Right cardiac atrium (tissue), 5 donors: ENCODE data around the gene CCDC157. TPM values are rescaled to one million over a fixed set of nuclear protein-coding genes. Genes with fewer than 3 reads are reported as not detected.
"Not testable (repeated sequence)": the region's sequence is repeated elsewhere in the genome, so short reads cannot be mapped to it uniquely, and the experiment has no call there.

Experiments used
- ATAC-seq, 2 donors: fragments of 200-7000 bp; cut with Tn5 transposase; one replicate each; pipeline versions ENCODE4 v1.8.0 to v1.9.1; 2020; ENCODE audit warnings: moderate library complexity in 2 of 2, mild to moderate bottlenecking in 1 of 2
- DNase-seq, 3 donors: peaks; one replicate each; pipeline ENCODE4 v3.0.0-alpha.2; 2020
- H3K27ac ChIP-seq: one replicate; pipeline ENCODE4 v1.5.1; 2013; ENCODE audit warnings: mild to moderate bottlenecking, low read length, control low read depth, moderate library complexity
- H3K27me3 ChIP-seq: one replicate; pipeline ENCODE4 v1.6.1; 2013; ENCODE audit not compliant: control insufficient read depth, insufficient read depth
- H3K4me1 ChIP-seq: one replicate; pipeline ENCODE4 v1.6.1; 2013; ENCODE audit warnings: low read length; ENCODE audit not compliant: control insufficient read depth, insufficient read depth
- H3K4me3 ChIP-seq: one replicate; pipeline ENCODE4 v1.5.1; 2013; ENCODE audit warnings: low read length, control low read depth
- H3K9me3 ChIP-seq: one replicate; pipeline ENCODE4 v1.6.1; 2013; ENCODE audit warnings: low read length; ENCODE audit not compliant: control insufficient read depth
- WGBS: extraction: QIAGEN DNeasy Blood & Tissue Kit; methylation state at CpG from one replicate; pipeline ENCODE4 v1.1.7; 2013; 5-methylcytosine and 5-hydroxymethylcytosine counted together
- intact Hi-C, 4 donors: fragments of 100-400 bp; cut with DNase I; formaldehyde crosslinking; loops; one replicate each; pipeline versions ENCODE4 v1.11.0 to v1.14.0; 2022 to 2023
- polyA plus RNA-seq: library from polyadenylated mRNA; stranded (reverse); fragments of 200-250 nt; gene quantifications from one replicate; pipeline ENCODE4 v1.2.3, GENCODE V29; 2013
- total RNA-seq, 4 donors: library from RNA; stranded (reverse); fragmentation: NEBNext Ultra II Directional; extraction: Animal tissue kit (Norgen Biotek cat#: 25700); gene quantifications; one replicate each; pipeline ENCODE4 v1.2.1, GENCODE V29; 2021
- donor health status: healthy with polysubstance abuse.
- donor health status: DM: no; HTN: yes; CAD: no.
- donor health status: DM: no; HTN: no; CAD: no.
- donor health status: DM: no; HTN: yes; CAD: no; lungs with severe emphysema.
- donor health status: DM: yes; HTN: yes; CAD: no.

Gene CCDC157
- total and polyA plus RNA-seq, 5 donors = 0.47 to 2.1 (median 1.3) TPM

DNA sequence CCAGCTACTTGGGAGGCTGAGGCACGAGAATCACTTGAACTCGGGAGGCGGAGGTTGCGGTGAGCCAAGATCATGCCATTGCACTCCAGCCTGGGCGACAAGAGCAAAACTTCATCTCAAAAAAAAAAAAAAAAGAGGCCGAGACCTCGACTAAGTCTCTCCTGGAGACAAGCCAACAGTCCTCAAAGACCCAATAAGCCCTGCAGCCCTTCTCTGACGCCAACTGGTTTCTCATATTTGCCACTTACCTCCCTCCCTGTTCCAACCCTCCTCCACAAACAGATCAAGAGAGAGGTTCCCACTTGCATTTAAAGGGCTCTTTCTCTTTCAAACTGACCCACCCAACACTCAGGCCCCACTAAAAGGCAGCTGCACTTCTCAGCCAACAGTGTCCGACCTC lies 18.5 kb upstream of the CCDC157 start:
- H3K27me3 ChIP-seq, H3K4me1 ChIP-seq, H3K9me3 ChIP-seq, intact Hi-C loops, ATAC-seq, H3K4me3 ChIP-seq, H3K27ac ChIP-seq, DNase-seq: not testable (repeated sequence)
- WGBS = 77% methylated on average over 9 of the region's 9 CpGs

DNA sequence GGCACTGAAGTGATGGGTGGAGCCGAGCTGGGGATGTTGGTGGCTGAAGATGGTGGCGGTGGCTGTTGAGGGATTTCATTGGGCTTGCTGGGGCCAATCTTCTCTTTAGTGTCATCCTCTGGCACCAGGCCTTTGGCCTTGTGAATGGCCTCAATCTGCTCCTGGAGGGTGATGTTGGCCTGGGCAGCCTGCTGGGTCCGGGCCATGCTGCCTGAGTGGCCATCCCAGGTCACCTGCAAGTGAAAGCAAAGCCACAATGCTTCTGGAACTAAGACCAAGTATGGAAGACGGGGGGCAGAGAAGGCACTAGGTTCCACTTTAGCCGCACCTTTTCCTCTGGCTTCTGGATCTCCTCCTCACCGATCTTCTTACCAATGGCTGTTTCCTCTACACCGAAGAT lies 18.0 kb upstream of the CCDC157 start:
- 94% methylated on average over 7 of the region's 7 CpGs for WGBS
- Histone ChIP-seq H3K27ac (no peak overlapping the region), H3K4me3 (no peak overlapping the region), H3K27me3 (no peaks in the 10 kb centered on the region), H3K9me3 (no peaks in the 10 kb centered on the region), H3K4me1 (peaks cover 4% of the 10 kb centered on the region)
- intact Hi-C loops = no loop called here
- ATAC-seq (no peak), DNase-seq (no peak)

DNA sequence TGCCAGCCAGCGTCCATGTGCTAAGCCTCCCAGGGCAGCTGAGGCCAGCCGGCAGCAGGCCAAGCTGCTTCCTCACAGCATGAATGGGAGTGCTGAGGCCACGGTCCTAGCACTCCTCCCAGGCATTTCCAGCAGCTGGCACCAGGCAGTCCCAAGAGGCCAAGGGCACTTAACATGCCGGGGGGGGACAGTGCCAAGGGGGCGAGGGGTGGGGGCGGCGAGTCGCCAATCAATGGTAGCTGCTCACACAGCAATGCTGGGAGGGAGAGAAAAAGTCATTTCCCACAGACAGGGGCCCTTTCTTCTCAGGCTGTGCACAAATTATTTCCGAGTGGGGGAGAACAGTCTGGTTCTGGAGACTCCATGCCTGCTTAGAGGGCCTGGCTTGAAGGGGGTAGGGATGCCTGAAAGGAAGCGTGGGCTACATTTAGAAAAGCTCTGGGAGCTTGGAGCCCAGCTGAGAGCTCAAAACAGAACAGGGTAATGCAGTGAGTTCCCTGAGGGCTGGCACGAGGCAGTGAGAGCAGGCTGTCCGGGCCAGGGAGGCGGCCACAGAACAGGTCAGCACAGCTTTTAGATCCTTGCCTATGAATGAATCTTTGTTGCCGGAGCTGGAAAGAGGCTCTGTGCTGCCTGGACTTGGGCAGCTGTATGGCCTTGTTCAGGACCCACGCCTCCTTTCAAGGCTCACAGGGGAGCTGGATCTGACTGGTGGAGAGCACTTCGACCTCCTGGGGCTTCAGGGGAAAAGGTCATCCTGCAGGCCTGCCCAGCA lies 15.7 kb upstream of the CCDC157 start:
- peaks cover 4% of the 10 kb centered on the region for H3K4me1 ChIP-seq
- H3K27me3 ChIP-seq = no peaks in the 10 kb centered on the region
- ATAC-seq (peak; percentile 75 to 86), DNase-seq (peak; percentile 73 to 90 (median 88))
- 57% methylated on average over 16 of the region's 16 CpGs for WGBS
- intact Hi-C loops = no loop called here
- peak overlapping the region; percentile 60 for H3K27ac ChIP-seq
- H3K9me3 ChIP-seq = no peaks in the 10 kb centered on the region
- no peak overlapping the region for H3K4me3 ChIP-seq

DNA sequence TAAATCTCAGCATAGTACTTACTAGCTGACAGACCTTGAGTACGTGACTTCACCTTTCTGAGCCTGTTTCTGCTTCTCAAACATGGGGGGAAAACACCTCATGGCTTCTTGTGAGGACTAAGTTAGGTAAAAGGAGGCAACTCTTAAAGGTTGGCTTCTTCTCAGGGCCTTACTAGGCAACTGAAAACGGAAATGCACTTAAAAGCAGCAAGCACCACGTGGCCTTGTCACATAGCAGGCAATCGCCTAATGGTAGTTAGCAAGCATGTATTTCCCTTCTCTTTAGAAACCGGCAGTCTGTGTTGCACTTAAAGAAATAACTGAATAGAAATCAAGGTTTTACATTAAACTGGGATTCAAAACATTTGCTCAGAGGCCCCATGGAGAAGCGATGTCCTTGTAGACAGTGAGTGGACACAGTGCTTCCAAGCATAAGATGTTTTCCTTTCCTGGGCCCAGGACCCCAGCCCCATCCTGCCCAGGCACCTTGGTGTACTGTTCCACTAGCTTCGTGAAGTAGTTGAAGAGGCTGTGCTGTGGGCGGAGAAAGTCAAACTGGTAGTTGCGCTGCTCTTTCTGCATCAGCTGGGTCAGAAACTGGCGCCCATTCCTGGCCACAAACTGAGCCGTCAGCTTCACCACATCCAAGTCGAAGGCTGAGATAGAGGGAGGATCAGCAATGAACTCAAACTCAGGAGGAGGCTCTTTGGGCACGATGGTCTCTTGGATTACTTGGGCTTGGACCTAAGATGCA lies 12.2 kb upstream of the CCDC157 start:
- Histone ChIP-seq H3K4me1 (no peaks in the 10 kb centered on the region), H3K9me3 (no peaks in the 10 kb centered on the region), H3K27ac (no peak overlapping the region), H3K4me3 (no peak overlapping the region), H3K27me3 (no peaks in the 10 kb centered on the region)
- ATAC-seq (no peak), DNase-seq (no peak)
- 93% methylated on average over 13 of the region's 13 CpGs for WGBS
- intact Hi-C loops = no loop called here

DNA sequence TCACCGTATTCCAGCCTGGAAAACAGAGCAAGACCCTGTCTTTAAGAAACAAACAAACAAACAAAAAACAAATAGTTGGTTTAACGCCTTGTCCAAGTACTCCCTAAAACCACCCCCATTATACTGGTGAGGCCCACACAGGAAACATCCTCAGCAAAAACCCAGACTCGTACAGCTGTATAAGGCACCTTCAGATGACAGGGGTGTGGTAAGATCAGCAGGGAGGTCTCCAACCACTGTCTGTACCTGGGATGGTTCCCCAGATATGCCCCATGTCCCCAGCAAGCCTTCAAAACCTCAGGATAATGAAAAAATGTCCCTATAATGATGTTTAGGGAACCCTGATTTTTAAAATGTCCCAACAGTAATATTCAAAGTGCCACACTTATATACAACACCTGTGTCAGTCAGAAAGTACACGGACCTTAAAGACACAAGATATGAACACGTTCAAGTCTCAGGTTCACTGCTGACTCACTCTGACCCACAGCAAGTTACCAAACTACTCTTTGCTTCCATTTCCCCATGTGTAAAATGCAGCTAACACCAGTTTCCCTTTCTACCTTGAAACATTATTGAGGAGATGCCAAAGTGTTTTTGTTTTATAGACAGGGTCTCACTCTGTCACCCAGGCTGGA lies 9.4 kb upstream of the CCDC157 start:
- intact Hi-C loops = no loop called here
- no peak for ATAC-seq
- Histone ChIP-seq H3K4me1 (no peaks in the 10 kb centered on the region), H3K4me3 (no peak overlapping the region), H3K27ac (no peak overlapping the region), H3K9me3 (no peaks in the 10 kb centered on the region), H3K27me3 (no peaks in the 10 kb centered on the region)
- 77% methylated on average over 5 of the region's 5 CpGs for WGBS
- DNase-seq = no peak

DNA sequence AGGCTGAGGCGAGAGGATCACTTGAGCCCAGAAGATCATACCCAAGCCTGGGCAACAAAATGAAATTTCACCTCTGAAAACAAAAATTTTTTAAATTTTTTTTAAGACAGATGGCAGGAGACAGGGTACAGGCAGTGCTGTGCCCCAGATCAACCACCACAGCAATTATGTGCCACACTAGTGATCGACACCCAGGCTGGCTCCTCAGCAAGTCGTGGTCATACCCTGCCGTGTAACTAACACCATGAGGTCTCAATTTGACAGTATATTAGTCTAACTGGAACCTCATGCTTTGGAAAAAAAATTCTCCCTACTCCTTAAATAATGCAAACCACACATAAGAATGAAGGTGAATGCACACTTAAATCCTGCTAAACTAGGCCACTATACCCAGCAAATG lies 8.4 kb upstream of the CCDC157 start:
- Histone ChIP-seq H3K4me3 (no peak overlapping the region), H3K4me1 (no peaks in the 10 kb centered on the region), H3K9me3 (no peaks in the 10 kb centered on the region), H3K27ac (no peak overlapping the region), H3K27me3 (no peaks in the 10 kb centered on the region)
- ATAC-seq = no peak
- DNase-seq = no peak
- intact Hi-C loops = no loop called here
- 85% methylated on average over 4 of the region's 4 CpGs for WGBS

DNA sequence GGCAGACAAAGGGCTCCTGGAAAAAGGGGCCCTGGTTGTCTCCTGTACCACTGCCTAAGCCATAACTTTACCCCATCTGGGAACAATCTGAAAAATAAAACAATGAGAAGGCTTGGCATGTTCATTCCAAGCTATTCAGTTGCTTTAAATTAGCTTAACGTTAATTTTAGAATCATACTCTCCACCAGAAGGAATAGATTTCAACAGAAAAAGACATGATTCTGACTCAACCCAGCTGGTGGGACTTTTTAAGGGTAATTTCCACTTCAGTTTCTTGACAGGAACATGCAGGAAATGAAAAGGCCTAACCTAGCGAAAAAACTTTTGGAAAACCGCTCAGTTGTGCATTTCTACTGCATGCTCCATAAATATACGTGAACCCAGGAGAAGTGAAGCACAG lies 8.0 kb upstream of the CCDC157 start:
- H3K4me1 ChIP-seq = no peaks in the 10 kb centered on the region
- H3K27me3 ChIP-seq = no peaks in the 10 kb centered on the region
- intact Hi-C loops = no loop called here
- no peak for DNase-seq
- no peak overlapping the region for H3K4me3 ChIP-seq
- H3K27ac ChIP-seq = no peak overlapping the region
- WGBS = 76% methylated on average over 4 of the region's 4 CpGs
- no peaks in the 10 kb centered on the region for H3K9me3 ChIP-seq
- ATAC-seq = no peak

DNA sequence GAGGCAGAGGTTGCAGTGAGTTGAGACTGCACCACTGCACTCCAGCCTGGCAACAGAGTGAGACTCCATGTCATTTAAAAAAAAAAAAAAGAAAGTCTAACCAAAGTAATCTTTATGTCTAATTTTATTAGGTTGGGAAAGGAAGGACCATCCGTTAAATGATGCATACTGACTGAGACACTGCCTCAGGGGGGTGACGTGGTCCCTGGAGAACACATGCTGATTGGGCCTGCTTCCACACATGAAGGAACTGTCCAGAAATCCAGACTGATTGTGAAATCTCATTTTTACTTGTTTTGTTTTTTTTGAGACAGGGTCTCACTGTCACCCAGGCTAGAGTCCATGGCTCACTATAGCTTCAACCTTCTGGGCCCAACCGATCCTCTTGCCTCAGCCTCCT lies 5.6 kb upstream of the CCDC157 start:
- Histone ChIP-seq H3K4me3 (no peak overlapping the region), H3K4me1 (peaks cover 13% of the 10 kb centered on the region), H3K9me3 (no peaks in the 10 kb centered on the region), H3K27ac (no peak overlapping the region), H3K27me3 (no peaks in the 10 kb centered on the region)
- intact Hi-C loops = no loop called here
- 89% methylated on average over 3 of the region's 3 CpGs for WGBS
- ATAC-seq (no peak), DNase-seq (no peak)

DNA sequence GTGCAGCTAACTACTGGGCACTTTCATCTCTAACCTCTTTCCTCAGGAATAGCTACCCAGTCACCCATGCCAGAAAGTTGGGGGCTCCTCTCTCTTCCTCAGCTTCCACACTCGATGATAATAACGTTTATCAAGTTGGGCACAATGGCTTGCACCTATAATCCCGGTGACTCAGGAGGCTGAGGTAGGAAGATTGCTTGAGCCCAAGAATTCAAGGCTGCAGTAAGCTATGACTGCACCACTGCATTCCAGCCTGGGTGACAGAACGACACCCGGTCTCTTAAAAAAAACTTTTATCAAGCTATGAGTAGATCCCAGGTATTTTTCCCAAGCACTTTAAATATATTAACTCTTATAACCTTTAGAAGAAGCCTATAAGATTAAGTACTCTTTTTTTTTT lies 2.2 kb upstream of the CCDC157 start:
- intact Hi-C loops = loop anchor here in 1 of 4 donors (5.0 kb wide), 1 partner anchor 67 kb away; the partner anchor contains the start of gene CASTOR1
- Histone ChIP-seq H3K4me3 (no peak overlapping the region), H3K4me1 (peaks cover 13% of the 10 kb centered on the region), H3K27ac (no peak overlapping the region), H3K27me3 (no peaks in the 10 kb centered on the region), H3K9me3 (no peaks in the 10 kb centered on the region)
- no peak for ATAC-seq
- 53% methylated on average over 5 of the region's 5 CpGs for WGBS
- DNase-seq = no peak

DNA sequence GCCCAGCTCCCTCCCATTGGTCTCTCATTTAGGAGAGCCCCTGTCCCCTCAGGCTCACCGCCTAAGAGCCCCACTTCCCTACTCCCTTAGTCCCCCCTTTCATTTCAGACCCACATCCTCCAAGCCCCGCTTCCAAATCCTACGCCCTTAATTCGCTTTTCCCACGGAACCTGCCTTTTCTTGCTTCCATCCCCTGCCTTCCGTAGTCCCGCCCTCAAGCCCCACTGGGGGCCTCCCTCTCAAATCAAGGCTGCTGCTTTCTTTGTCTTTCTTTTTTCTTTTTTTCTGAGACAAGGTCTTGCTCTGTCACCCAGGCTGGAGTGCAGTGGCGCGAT lies 396 bp downstream of the CCDC157 start:
- Histone ChIP-seq H3K9me3 (no peaks in the 10 kb centered on the region), H3K4me3 (peak overlapping the region; percentile 71), H3K27ac (no peak overlapping the region), H3K27me3 (no peaks in the 10 kb centered on the region), H3K4me1 (peaks cover 13% of the 10 kb centered on the region)
- ATAC-seq (peak in 1 of 2 donors; percentile 5), DNase-seq (no peak)
- intact Hi-C loops = loop anchor here in 1 of 4 donors (5.0 kb wide), 1 partner anchor 70 kb away; the partner anchor contains the start of gene CASTOR1
- WGBS = 2% methylated on average over 9 of the region's 9 CpGs

DNA sequence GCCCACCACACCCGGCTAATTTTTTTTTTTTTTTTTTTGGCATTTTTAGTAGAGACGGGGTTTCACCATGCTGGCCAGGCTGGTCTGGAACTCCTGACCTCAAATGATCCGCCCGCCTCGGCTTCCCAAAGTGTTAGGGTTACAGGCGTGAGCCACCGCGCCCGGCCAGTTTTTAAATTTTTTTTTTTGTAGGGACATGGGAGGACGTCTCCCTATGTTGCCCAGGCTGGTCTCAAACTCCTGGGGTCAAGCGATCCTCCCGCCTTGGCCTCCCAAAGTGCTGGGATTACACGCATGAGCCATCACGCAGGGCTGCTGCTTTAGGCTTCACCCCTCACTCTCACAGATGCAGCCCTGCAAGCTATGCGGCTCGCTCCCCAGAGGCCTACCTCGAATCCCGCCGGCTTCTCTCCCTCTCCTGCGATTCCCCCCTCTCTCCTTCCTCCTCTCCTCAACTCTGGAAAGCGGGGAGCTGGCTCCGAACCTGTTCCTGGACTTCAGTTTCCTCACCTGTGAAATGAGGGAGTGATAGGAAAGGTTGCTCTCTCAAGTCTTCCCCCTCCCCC lies 926 bp downstream of the CCDC157 start:
- Histone ChIP-seq H3K27ac (no peak overlapping the region), H3K27me3 (no peaks in the 10 kb centered on the region), H3K4me3 (no peak overlapping the region), H3K4me1 (peaks cover 13% of the 10 kb centered on the region), H3K9me3 (no peaks in the 10 kb centered on the region)
- intact Hi-C loops = loop anchor here in 1 of 4 donors (5.0 kb wide), 1 partner anchor 70 kb away; the partner anchor contains the start of gene CASTOR1
- ATAC-seq (no peak), DNase-seq (no peak)
- WGBS = 48% methylated on average over 22 of the region's 22 CpGs
